Stomach smooth muscle (tissue), 2 donors: ENCODE measurements around the gene NTMT1.

Experiments used
- H3K27ac ChIP-seq: one replicate; pipeline ENCODE4 v1.7.0; 2013; ENCODE audit warnings: mild to moderate bottlenecking, low read length, inconsistent platforms
- H3K27me3 ChIP-seq, 2 donors: one replicate each; pipeline ENCODE4 v1.7.0; 2013; ENCODE audit warnings: low read length in 2 of 2; ENCODE audit not compliant: insufficient read depth in 2 of 2, control insufficient read depth in 1 of 2
- H3K36me3 ChIP-seq, 2 donors: one replicate each; pipeline ENCODE4 v1.7.0; 2013; ENCODE audit warnings: low read length in 2 of 2; ENCODE audit not compliant: control insufficient read depth in 2 of 2, insufficient read depth in 2 of 2
- H3K4me1 ChIP-seq: one replicate; pipeline ENCODE4 v1.7.0; 2013; ENCODE audit warnings: low read length; ENCODE audit not compliant: control insufficient read depth, insufficient read depth
- H3K4me3 ChIP-seq, 2 donors: one replicate each; pipeline ENCODE4 v1.7.0; 2013; ENCODE audit warnings: low read length in 2 of 2
- H3K9ac ChIP-seq, 2 donors: one replicate each; pipeline ENCODE4 v1.7.0; 2013; ENCODE audit warnings: low read length in 2 of 2, mild to moderate bottlenecking in 1 of 2
- H3K9me3 ChIP-seq, 2 donors: one replicate each; pipeline ENCODE4 v1.7.0; 2013; ENCODE audit warnings: low read length in 2 of 2; ENCODE audit not compliant: control insufficient read depth in 2 of 2
- donor health status: healthy.
- donor health status: Pancreatic carcinoma.

Gene NTMT1

GRCh38 chr9:129639756-129640085 lies 13.8 kb downstream of the NTMT1 start:
- Histone ChIP-seq H3K9ac (no peak overlapping the region), H3K4me1 (peaks cover 30% of the 10 kb centered on the region), H3K27me3 (no peaks in the 10 kb centered on the region), H3K27ac (no peak overlapping the region), H3K9me3 (no peaks in the 10 kb centered on the region), H3K4me3 (no peak overlapping the region), H3K36me3 (peaks cover 20 to 37% of the 10 kb centered on the region in 2 donors)

DNA sequence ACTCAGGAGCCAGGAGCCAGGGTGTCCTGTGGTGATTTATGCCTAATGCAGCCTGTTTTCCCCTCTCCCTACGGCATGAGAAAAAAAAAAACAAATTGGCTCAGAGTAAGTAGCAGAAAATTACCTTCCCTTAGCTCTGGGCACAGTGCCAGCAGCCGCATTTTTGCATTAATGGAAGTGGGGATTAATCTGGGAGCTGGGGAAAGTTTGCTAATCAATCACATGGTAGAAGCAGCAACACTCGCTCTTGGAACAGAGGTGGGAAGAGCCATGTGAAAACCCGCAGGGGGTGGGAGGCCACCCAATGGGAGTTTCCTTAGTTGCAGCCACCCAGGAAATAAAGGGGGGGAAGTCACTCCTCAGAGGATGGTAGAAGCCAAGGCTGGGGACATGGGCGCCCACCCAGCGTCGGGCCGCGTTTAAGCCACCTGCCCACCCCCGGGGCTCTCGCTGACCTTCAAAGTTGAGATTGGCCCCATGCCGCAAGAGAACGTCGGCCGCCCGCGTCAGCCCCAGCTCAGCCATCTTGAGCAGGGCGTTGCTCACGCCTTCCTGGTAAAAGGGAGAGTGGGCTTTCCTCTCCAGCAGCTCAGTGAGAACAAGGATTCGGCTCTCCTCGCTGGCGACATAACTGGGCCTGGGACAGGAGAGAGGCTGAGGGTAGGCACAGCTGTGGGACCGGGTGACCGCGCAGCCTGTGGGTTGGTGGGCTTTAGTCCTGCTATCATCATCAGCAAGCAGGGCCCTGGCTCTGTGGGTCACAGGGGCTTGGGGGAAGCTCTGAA lies 14.3 kb downstream of the NTMT1 start:
- H3K9me3 ChIP-seq, result no peaks in the 10 kb centered on the region

DNA sequence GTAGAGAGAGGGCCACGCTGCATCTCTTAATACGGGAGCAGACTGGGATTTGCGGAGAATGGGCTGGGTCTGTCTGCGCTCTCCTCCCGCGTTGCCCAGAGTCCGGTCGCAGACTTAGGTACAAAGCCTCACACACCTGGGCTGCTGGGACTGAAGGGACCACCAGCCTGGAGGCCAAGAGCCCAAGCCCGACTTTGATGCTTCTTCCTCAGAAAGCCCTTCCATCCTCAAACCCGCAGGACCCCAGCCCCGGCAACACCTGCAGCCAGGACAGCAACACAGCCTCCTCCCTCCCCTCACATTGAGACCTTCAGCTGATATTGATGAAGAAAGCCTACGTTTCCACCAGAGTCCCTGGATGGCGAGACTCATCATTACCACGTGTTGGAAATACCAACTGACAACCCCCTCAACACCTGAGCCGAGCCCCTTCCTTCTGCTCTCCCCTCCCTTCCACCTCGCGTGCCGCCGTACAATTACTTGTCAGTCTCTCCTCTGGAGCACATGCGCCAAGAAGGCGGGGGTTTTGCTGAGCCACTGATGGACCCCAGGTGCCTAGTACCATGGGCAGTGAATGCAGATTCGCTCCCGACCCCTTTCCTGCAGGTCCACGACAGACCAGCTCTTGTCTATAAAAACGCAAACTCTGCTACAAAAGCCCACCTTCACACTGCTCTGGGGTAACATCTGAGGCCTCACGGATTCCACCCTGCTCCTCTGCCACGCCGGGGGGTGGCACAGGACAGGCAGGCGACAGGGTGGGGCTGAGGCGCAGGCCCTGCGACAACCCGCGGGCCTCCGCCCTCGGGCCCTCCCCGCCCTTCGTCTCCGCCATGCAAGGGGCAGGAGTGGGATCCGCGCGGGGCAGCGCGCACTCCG lies 15.1 kb downstream of the NTMT1 start:
- Histone ChIP-seq H3K27ac (peak overlapping the region; percentile 88), H3K4me1 (peaks cover 30% of the 10 kb centered on the region), H3K27me3 (no peaks in the 10 kb centered on the region), H3K9ac (peak overlapping the region; percentile 75 to 80), H3K36me3 (peaks cover 15 to 26% of the 10 kb centered on the region in 2 donors), H3K4me3 (peak overlapping the region; percentile 83 to 97), H3K9me3 (no peaks in the 10 kb centered on the region)

More for the DNA sequence above, 14.3 kb downstream of the NTMT1 start:
- H3K9ac ChIP-seq, result peak overlapping the region in 1 of 2 donors; percentile 80
- H3K27me3 ChIP-seq, result no peaks in the 10 kb centered on the region
- H3K4me1 ChIP-seq, result peaks cover 30% of the 10 kb centered on the region
- peak overlapping the region; percentile 83 to 97 for H3K4me3 ChIP-seq
- H3K27ac ChIP-seq, result no peak overlapping the region
- peaks cover 15 to 32% of the 10 kb centered on the region in 2 donors for H3K36me3 ChIP-seq

DNA sequence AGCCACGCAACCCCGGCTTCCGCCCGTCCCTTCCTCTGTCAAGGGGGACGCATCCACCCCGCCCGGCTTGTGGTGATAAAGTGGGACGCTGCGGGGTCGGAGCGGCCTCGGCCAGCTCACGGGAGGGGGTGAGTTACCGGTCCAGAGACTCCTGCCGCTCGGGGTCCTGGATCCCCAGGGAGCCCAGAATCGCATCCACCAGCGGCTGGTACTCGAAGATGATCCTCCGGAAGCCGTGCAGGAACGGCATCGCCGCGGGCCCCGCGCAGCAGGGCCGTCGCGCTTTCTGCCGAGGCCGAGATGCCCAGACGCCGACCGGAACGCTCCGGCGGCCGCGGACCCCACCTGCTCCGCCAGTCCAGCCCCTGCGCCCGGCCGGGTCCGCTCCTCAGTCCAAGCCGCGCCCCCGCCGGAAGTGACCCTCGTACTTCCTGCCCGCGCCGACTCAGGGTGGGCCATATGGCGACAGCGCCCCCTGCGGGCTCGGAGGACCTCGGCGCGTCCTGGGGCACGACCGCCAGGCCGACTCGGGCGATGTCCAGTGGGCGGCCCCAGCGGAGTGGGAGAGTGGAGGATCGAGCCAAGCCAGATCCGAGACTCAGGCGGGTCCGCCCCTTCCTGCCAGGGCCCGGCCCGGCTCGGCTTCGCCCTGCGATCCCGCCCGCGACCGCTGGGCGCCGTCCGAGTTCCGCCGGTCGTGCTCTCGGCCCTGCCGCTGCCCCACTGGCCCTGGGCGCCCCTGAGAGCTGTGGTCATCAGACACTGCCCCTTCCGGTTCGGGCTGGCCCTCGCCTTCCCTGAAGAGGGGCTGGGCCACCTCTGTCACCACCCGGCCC lies 16.0 kb downstream of the NTMT1 start, which contains the start of gene ASB6:
ASB6 (minus strand) TSS at position 402 of the 836 bp plus-strand sequence; CDS start at position 250, 152 bp downstream.
- H3K9ac ChIP-seq, result peak within 1 kb of the TSS; percentile 80 to 86
- H3K4me3 ChIP-seq, result peak within 1 kb of the TSS; percentile 83 to 97
- peaks cover 15 to 25% of the 10 kb centered on the region in 2 donors for H3K36me3 ChIP-seq
- no peaks in the 10 kb centered on the region for H3K9me3 ChIP-seq
- H3K27ac ChIP-seq, result peak within 1 kb of the TSS; percentile 88
- peaks cover 30% of the 10 kb centered on the region for H3K4me1 ChIP-seq
- H3K27me3 ChIP-seq, result no peaks in the 10 kb centered on the region

DNA sequence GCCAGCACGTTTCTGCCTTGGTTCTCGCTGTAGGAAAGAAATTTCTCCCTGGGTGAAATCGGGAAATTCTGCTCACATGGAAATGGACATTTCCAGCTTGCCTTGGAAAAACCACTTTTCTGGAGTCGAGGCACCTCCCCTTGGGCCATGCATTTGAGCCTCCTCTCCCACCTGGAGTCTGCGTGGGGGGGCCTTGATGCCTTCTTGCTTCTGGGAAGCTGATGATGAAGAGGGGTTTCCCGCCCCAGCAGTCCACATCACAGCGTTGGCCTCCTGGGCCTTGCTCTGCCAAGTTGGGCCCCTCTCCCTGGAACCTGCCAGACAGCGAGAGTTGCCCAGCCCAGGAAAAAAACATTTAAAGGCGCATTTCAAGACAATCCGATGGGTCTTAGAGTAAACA lies 17.7 kb downstream of the NTMT1 start:
- Histone ChIP-seq H3K27me3 (no peaks in the 10 kb centered on the region), H3K36me3 (peaks cover 3 to 7% of the 10 kb centered on the region in 2 donors), H3K4me3 (no peak overlapping the region), H3K9me3 (no peaks in the 10 kb centered on the region), H3K9ac (no peak overlapping the region), H3K27ac (no peak overlapping the region), H3K4me1 (peaks cover 30% of the 10 kb centered on the region)

DNA sequence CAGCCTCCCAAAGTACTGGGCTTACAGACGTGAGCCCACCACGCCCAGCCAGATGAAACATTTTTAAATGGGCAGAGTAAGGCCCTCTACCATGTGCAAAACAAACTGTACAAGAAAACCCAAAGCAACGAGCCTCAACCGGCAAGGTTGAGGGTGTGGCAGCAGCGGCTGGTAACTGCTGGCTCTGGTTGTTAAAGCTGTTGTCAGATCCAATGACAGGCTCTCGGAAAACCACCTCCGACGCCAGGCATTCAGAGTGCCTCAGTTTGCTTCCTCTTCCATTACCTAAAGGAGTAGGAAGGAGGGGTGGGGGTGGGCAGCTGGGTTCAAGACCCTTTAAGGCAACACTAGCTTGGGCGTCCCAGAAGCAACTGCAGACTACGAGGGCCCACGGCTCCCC lies 18.4 kb downstream of the NTMT1 start:
- peaks cover 26% of the 10 kb centered on the region for H3K4me1 ChIP-seq
- no peaks in the 10 kb centered on the region for H3K9me3 ChIP-seq
- no peak overlapping the region for H3K9ac ChIP-seq
- peaks cover 0 to under 1% of the 10 kb centered on the region in 2 donors for H3K36me3 ChIP-seq
- H3K27ac ChIP-seq, result no peak overlapping the region
- no peak overlapping the region for H3K4me3 ChIP-seq
- H3K27me3 ChIP-seq, result no peaks in the 10 kb centered on the region

GRCh38 chr9:129644902-129645301 lies 18.9 kb downstream of the NTMT1 start:
- Histone ChIP-seq H3K4me3 (no peak overlapping the region), H3K27me3 (no peaks in the 10 kb centered on the region), H3K27ac (no peak overlapping the region), H3K9me3 (no peaks in the 10 kb centered on the region), H3K36me3 (no peaks in the 10 kb centered on the region), H3K9ac (no peak overlapping the region), H3K4me1 (peaks cover 21% of the 10 kb centered on the region)

DNA sequence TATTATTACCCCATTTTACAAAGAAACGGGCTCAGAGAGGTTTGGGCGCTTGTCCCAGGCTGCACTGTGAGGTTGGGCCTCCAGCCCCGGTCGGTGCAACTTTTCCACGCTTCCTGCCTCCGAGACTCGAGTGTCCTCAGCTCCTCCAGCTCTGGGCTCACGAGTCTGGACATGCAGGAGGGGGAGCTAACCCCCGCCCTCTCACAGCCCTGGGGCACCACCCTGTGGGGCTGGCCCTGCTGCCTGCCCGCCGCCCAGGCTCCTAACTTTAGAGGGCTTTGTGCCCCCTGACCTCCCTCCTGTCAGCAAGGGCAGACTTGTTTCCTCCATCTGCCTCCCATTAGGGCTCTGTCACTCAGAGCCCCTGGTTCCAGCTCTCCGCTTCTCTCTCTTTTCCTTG lies 20.3 kb downstream of the NTMT1 start:
- Histone ChIP-seq H3K4me1 (peaks cover 7% of the 10 kb centered on the region), H3K9ac (no peak overlapping the region), H3K27ac (no peak overlapping the region), H3K36me3 (no peaks in the 10 kb centered on the region), H3K4me3 (no peak overlapping the region), H3K9me3 (no peaks in the 10 kb centered on the region), H3K27me3 (no peaks in the 10 kb centered on the region)

- H3K4me3 ChIP-seq, result no peak overlapping the region
- H3K36me3 ChIP-seq, result no peaks in the 10 kb centered on the region
- no peaks in the 10 kb centered on the region for H3K9me3 ChIP-seq
- no peak overlapping the region for H3K27ac ChIP-seq
- H3K27me3 ChIP-seq, result no peaks in the 10 kb centered on the region
- H3K4me1 ChIP-seq, result peaks cover 4% of the 10 kb centered on the region
- H3K9ac ChIP-seq, result no peak overlapping the region
Measured at GRCh38 chr9:129646654-129647053, 20.7 kb downstream of the NTMT1 start.

GRCh38 chr9:129647635-129648034 lies 21.7 kb downstream of the NTMT1 start:
- Histone ChIP-seq H3K27me3 (no peaks in the 10 kb centered on the region), H3K9me3 (no peaks in the 10 kb centered on the region), H3K36me3 (no peaks in the 10 kb centered on the region), H3K9ac (no peak overlapping the region), H3K27ac (no peak overlapping the region), H3K4me3 (no peak overlapping the region), H3K4me1 (no peaks in the 10 kb centered on the region)
